Ishikawa (cell line): ENCODE results near the gene DET1.

Experiments
- CEBPB ChIP-seq: IDR thresholded peaks from 2 replicates; pipeline ENCODE4 v1.6.1; 2012
- CREB1 ChIP-seq: IDR thresholded peaks from 2 replicates; pipeline ENCODE4 v1.6.1; 2012; ENCODE audit warnings: low read depth
- EP300 ChIP-seq: IDR thresholded peaks from 2 replicates; pipeline ENCODE4 v1.6.1; 2012; ENCODE audit warnings: borderline replicate concordance
- RAD21 ChIP-seq: IDR thresholded peaks from 2 replicates; pipeline ENCODE4 v1.6.1; 2012; ENCODE audit warnings: low read depth
- TAF1 ChIP-seq: IDR thresholded peaks from 2 replicates; pipeline ENCODE4 v1.6.1; 2012; ENCODE audit warnings: low read depth, mild to moderate bottlenecking
- YY1 ChIP-seq: IDR thresholded peaks from 2 replicates; pipeline ENCODE4 v1.6.1; 2012; ENCODE audit warnings: low read depth
- ZBTB7A ChIP-seq: IDR thresholded peaks from 2 replicates; pipeline ENCODE4 v1.6.1; 2012; ENCODE audit warnings: low read depth
- TF ChIP-seq, protein P1 (sequence below): IDR thresholded peaks from 2 replicates; pipeline ENCODE4 v1.6.1; 2012
- TF ChIP-seq, protein P2 (sequence below): IDR thresholded peaks from 2 replicates; pipeline ENCODE4 v1.6.1; 2012; ENCODE audit warnings: low read depth, mild to moderate bottlenecking

DNA sequence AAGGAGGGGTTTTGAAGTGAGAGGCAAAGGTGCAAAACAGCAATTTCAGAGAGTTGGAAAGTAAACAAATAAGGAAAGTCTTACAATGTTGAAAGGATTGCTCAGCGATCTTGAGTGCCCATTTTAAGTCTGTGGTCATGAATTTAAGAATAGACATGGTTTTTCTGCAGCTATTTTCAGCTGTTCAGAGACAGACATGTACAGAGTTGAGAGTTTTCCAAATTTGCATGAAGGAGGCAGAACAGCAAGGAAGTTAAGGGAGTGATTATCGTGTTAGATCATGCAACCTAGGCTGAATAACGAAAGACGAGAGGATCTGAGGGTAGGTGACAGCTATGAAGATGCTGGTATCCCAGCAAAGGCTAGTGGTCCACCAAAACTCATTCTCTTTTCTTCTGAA, 37.2 kb downstream of the DET1 start:
- no peak for TF ChIP-seq EP300
- no peak for TF ChIP-seq CREB1
- TF ChIP-seq, protein P1, sequence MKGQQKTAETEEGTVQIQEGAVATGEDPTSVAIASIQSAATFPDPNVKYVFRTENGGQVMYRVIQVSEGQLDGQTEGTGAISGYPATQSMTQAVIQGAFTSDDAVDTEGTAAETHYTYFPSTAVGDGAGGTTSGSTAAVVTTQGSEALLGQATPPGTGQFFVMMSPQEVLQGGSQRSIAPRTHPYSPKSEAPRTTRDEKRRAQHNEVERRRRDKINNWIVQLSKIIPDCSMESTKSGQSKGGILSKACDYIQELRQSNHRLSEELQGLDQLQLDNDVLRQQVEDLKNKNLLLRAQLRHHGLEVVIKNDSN: no peak
- no peak for TF ChIP-seq YY1
- TF ChIP-seq, protein P2, sequence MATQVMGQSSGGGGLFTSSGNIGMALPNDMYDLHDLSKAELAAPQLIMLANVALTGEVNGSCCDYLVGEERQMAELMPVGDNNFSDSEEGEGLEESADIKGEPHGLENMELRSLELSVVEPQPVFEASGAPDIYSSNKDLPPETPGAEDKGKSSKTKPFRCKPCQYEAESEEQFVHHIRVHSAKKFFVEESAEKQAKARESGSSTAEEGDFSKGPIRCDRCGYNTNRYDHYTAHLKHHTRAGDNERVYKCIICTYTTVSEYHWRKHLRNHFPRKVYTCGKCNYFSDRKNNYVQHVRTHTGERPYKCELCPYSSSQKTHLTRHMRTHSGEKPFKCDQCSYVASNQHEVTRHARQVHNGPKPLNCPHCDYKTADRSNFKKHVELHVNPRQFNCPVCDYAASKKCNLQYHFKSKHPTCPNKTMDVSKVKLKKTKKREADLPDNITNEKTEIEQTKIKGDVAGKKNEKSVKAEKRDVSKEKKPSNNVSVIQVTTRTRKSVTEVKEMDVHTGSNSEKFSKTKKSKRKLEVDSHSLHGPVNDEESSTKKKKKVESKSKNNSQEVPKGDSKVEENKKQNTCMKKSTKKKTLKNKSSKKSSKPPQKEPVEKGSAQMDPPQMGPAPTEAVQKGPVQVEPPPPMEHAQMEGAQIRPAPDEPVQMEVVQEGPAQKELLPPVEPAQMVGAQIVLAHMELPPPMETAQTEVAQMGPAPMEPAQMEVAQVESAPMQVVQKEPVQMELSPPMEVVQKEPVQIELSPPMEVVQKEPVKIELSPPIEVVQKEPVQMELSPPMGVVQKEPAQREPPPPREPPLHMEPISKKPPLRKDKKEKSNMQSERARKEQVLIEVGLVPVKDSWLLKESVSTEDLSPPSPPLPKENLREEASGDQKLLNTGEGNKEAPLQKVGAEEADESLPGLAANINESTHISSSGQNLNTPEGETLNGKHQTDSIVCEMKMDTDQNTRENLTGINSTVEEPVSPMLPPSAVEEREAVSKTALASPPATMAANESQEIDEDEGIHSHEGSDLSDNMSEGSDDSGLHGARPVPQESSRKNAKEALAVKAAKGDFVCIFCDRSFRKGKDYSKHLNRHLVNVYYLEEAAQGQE: no peak
- TF ChIP-seq RAD21: no peak
- no peak for TF ChIP-seq ZBTB7A
- no peak for TF ChIP-seq TAF1
- TF ChIP-seq CEBPB: no peak
